GM23338 (cell line): ENCODE data around the gene RAD51AP2.

Source experiments
- CREB1 ChIP-seq: fragments of 250-450 bp; sonication (Bioruptor Pico); IDR thresholded peaks from 2 replicates; pipeline ENCODE4 v1.5.0; 2020; ENCODE audit warnings: low read depth, mild to moderate bottlenecking, moderate library complexity
- EZH2 ChIP-seq: fragments of 200-600 bp; sonication (generic); IDR thresholded peaks from one replicate; pipeline ENCODE4 v1.8.0; 2017; ENCODE audit warnings: antibody characterized with exemption, mild to moderate bottlenecking, low read depth; ENCODE audit not compliant: unreplicated experiment
- EZH2phosphoT487 ChIP-seq: fragments of 200-600 bp; sonication (generic); IDR thresholded peaks from one replicate; pipeline ENCODE4 v1.8.1; 2018; ENCODE audit warnings: antibody characterized with exemption; ENCODE audit not compliant: unreplicated experiment
- JUNB ChIP-seq: IDR thresholded peaks from one replicate; pipeline ENCODE4 v1.6.1; 2016; ENCODE audit warnings: antibody characterized with exemption; ENCODE audit not compliant: unreplicated experiment
- POLR2AphosphoS5 ChIP-seq: IDR thresholded peaks from 2 replicates; pipeline ENCODE4 v1.6.1; 2016; ENCODE audit warnings: antibody characterized with exemption, low read depth
- REST ChIP-seq: IDR thresholded peaks from one replicate; pipeline ENCODE4 v1.6.1; 2018; ENCODE audit warnings: antibody characterized with exemption; ENCODE audit not compliant: unreplicated experiment
- ZNF114 ChIP-seq: fragments of 250-450 bp; sonication (Bioruptor Pico); IDR thresholded peaks from 2 replicates; pipeline ENCODE4 v1.5.0; 2020; ENCODE audit warnings: mild to moderate bottlenecking, moderate library complexity
- ZNF331 ChIP-seq: fragments of 250-450 bp; sonication (Bioruptor Pico); IDR thresholded peaks from 2 replicates; pipeline ENCODE4 v1.5.0; 2020; ENCODE audit warnings: low read depth, mild to moderate bottlenecking, moderate library complexity
- TF ChIP-seq, protein P1 (sequence below), 2 experiments: fragments of 200-600 bp in 1 of 2; sonication (generic) in 1 of 2; conservative IDR thresholded peaks; 2 replicates each; pipeline versions ENCODE4 v1.5.1 to v1.6.1; 2016 to 2017; ENCODE audit warnings: antibody characterized with exemption in 2 of 2, low read depth in 2 of 2, mild to moderate bottlenecking in 2 of 2, moderate library complexity in 1 of 2

DNA sequence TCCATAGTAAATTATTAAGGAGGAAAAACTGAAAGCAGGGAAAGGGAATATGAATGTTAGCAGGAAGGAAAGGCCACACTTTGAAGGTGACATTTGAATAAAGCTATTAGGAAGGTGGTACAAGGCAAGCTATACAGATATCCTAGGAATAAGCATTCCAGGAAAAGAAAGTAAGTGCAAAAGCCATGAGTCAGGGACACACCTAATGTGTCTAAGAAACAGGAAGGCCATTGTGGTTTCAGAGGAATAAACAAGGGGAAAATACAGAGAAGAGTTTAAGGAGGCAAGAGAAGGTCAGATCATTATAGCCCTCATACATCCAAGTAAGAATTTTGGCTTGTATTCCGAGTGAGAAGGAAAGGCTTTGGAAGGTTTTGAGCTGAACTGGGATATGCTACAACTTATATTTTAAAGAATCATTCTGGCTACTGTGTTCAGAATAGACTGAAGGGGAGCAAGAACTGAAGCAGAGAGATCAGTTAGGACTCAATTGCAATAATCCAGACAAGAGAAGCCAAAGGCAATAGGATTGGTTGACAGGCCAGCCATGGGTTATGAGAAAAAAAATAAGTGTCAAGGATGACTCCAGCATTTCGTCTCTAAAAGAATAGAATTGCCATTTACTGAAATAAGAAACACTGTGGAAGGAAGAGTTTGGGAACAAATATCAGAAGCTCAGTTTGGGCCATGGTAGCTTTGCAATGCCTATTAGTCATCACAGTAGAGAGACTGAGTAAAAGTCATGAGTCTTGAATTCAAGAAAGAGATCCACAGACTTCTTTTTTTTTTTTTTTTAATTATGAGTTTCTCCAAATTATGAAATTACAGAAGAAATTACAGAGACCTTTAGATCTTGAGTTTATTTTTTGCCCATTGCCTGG, 11.3 kb downstream of the RAD51AP2 start:
- TF ChIP-seq, protein P1, sequence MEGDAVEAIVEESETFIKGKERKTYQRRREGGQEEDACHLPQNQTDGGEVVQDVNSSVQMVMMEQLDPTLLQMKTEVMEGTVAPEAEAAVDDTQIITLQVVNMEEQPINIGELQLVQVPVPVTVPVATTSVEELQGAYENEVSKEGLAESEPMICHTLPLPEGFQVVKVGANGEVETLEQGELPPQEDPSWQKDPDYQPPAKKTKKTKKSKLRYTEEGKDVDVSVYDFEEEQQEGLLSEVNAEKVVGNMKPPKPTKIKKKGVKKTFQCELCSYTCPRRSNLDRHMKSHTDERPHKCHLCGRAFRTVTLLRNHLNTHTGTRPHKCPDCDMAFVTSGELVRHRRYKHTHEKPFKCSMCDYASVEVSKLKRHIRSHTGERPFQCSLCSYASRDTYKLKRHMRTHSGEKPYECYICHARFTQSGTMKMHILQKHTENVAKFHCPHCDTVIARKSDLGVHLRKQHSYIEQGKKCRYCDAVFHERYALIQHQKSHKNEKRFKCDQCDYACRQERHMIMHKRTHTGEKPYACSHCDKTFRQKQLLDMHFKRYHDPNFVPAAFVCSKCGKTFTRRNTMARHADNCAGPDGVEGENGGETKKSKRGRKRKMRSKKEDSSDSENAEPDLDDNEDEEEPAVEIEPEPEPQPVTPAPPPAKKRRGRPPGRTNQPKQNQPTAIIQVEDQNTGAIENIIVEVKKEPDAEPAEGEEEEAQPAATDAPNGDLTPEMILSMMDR (conservative IDR thresholded peaks at IDR 0.05; ENCODE audit: low read depth in 2 of 2), result no peak
- TF ChIP-seq REST (no peak), CREB1 (CRISPR knock-in tag) (no peak), EZH2 (no peak), POLR2AphosphoS5 (no peak), EZH2phosphoT487 (no peak), ZNF114 (CRISPR knock-in tag) (no peak), JUNB (no peak), ZNF331 (no peak)
